ENCODE results near the gene WRAP73.

WRAP73 gene

GRCh38 chr1:3681898-3682806 is 32.2 kb upstream of the WRAP73 start:
- DNase-seq (ENCODE audit: low spot score) = no peak

GRCh38 chr1:3681231-3681897 is 31.5 kb upstream of the WRAP73 start:
- no peak for DNase-seq (ENCODE audit: low spot score)

- no peak for DNase-seq (ENCODE audit: low spot score)
These were observed 30.8 kb upstream of the WRAP73 start for GRCh38 chr1:3680488-3681230.

GRCh38 chr1:3679799-3680453 is 30.0 kb upstream of the WRAP73 start:
- DNase-seq (ENCODE audit: low spot score) = no peak

- no peak for DNase-seq (ENCODE audit: low spot score)
These were observed 29.2 kb upstream of the WRAP73 start for GRCh38 chr1:3679098-3679555.

- no peak for DNase-seq (ENCODE audit: low spot score)
These were observed 28.6 kb upstream of the WRAP73 start for GRCh38 chr1:3678361-3679097.

GRCh38 chr1:3677484-3677883 is 27.6 kb upstream of the WRAP73 start:
- no peak for DNase-seq (ENCODE audit: low spot score)

GRCh38 chr1:3676581-3677470 is 26.9 kb upstream of the WRAP73 start:
- no peak for DNase-seq (ENCODE audit: low spot score)

- DNase-seq (ENCODE audit: low spot score) = no peak
These were observed 25.5 kb upstream of the WRAP73 start for GRCh38 chr1:3675436-3675835.

- DNase-seq (ENCODE audit: low spot score) = peak; percentile 58
These were observed 24.5 kb upstream of the WRAP73 start for GRCh38 chr1:3674100-3675094.

GRCh38 chr1:3673381-3674099 is 23.6 kb upstream of the WRAP73 start:
- DNase-seq (ENCODE audit: low spot score) = peak; percentile 15

- DNase-seq (ENCODE audit: low spot score) = no peak
These were observed 23.1 kb upstream of the WRAP73 start for GRCh38 chr1:3672971-3673361.

GRCh38 chr1:3672231-3672970 is 22.5 kb upstream of the WRAP73 start:
- no peak for DNase-seq (ENCODE audit: low spot score)

GRCh38 chr1:3671371-3672180 is 21.7 kb upstream of the WRAP73 start:
- DNase-seq (ENCODE audit: low spot score) = peak; percentile 82

- no peak for DNase-seq (ENCODE audit: low spot score)
These were observed 20.9 kb upstream of the WRAP73 start for GRCh38 chr1:3670823-3671265.

GRCh38 chr1:3669971-3670431 is 20.1 kb upstream of the WRAP73 start:
- no peak for DNase-seq (ENCODE audit: low spot score)

- DNase-seq (ENCODE audit: low spot score) = no peak
These were observed 19.5 kb upstream of the WRAP73 start for GRCh38 chr1:3669421-3669821.
